ENCODE measurements around the gene NOXA1. TPM values are rescaled to one million over a fixed set of nuclear protein-coding genes. Genes with fewer than 3 reads are reported as not detected.
A peak's percentile ranks its signal among the peaks of the same experiment; 100 is the strongest.

The NOXA1 gene
- total RNA-seq, 1 donor from 2014 or later: 0.50 TPM

GRCh38 chr9:137444106-137444790, 21.1 kb downstream of the NOXA1 start:
- no peak for TF ChIP-seq CTCF (IDR thresholded peaks at IDR 0.05; ENCODE audit: insufficient read depth, low read depth, low read length)
- no peak for TF ChIP-seq EZH2 (IDR thresholded peaks at IDR 0.05; ENCODE audit: insufficient read depth, low read length)
- Mint-ChIP-seq H3K27me3 (ENCODE audit: low read depth, unreplicated experiment) (peaks cover 7% of the 10 kb centered on the region), H3K4me3 (ENCODE audit: unreplicated experiment) (no peak overlapping the region), H3K36me3 (ENCODE audit: low read depth, unreplicated experiment) (peaks cover 1% of the 10 kb centered on the region), H3K4me1 (ENCODE audit: low read depth, unreplicated experiment) (peaks cover 2% of the 10 kb centered on the region), H3K9me3 (ENCODE audit: unreplicated experiment) (no peaks in the 10 kb centered on the region), H3K27ac (ENCODE audit: unreplicated experiment) (no peak overlapping the region)
- Histone ChIP-seq H3K27me3 (ENCODE audit: insufficient read depth, low read length) (peaks cover 3% of the 10 kb centered on the region), H3K4me1 (ENCODE audit: insufficient read depth, low read length) (no peaks in the 10 kb centered on the region), H2AFZ (ENCODE audit: low read depth, low read length) (no peak overlapping the region), H3K4me3 (ENCODE audit: insufficient read depth, low read depth, low read length) (no peak overlapping the region), H4K20me1 (ENCODE audit: insufficient read depth, low read length) (peaks cover 9% of the 10 kb centered on the region), H3K27ac (ENCODE audit: low read depth, low read length) (no peak overlapping the region), H3K9ac (ENCODE audit: low read length) (no peak overlapping the region), H3K9me3 (ENCODE audit: insufficient read depth, low read depth, low read length) (no peaks in the 10 kb centered on the region), H3K36me3 (ENCODE audit: insufficient read depth, low read length) (no peaks in the 10 kb centered on the region), H3K4me2 (ENCODE audit: low read length) (no peak overlapping the region), H3K79me2 (ENCODE audit: insufficient read depth, low read length) (no peaks in the 10 kb centered on the region)
- DNase-seq (ENCODE audit: low read depth) (no peak), FAIRE-seq (no peak)

DNA sequence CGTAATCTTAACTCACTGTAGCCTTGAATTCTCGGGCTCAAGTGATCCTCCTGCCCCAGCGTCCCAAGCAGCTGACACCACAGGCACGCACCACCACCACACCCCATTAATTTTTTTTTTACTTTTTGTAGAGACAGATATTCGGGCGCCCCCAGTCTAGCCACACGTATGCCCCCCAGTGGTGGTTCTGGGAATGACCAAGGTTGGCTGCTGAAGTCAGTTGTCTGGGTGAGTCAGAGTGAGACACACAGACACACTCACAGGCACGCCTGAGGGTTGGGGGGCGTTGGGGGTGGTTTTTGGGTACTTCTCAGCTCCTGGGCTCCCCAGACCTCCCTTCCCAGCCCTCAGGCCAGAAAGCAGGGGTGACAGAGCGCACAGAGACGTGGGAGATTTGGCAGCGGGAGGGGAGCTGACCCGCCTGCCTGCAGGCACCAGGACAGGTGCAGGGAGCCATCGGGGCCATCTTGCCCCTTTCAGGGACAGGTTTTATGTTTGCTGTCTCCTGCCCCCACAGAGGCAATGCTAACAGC, 22.1 kb downstream of the NOXA1 start:
- no peak for FAIRE-seq
- peak overlapping the region; percentile 66 for H3K27ac Mint-ChIP-seq (ENCODE audit: unreplicated experiment)
- TF ChIP-seq CTCF (IDR thresholded peaks at IDR 0.05; ENCODE audit: insufficient read depth, low read depth, low read length) (peak; percentile 79), EZH2 (IDR thresholded peaks at IDR 0.05; ENCODE audit: insufficient read depth, low read length) (no peak)

DNA sequence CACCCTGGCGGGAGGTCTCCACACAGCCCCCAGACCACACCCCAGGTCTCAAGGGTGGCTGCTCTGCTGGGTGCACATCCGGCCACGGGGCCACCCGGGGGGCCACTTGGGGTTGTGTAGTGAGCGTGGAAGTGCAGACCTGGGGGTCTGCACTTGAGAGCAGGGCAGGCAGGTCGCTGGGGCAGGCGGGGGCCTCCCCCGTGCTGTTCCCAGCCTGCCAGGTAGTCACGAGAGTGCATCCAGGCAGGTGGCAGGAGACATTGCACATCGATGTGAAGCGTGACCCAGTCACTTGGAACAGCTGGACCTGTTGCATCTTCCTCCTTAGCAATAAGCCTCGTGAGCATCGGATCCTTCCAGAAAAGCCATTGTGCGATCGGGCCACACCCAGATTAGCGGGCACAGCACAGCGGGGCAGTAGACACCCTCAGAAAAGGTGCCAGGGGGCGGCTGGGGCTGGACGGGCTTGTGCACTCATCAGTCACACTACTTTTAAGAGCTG, 22.8 kb downstream of the NOXA1 start:
- Histone ChIP-seq H3K36me3 (ENCODE audit: insufficient read depth, low read length) (no peaks in the 10 kb centered on the region), H3K27ac (ENCODE audit: low read depth, low read length) (no peak overlapping the region), H3K79me2 (ENCODE audit: insufficient read depth, low read length) (no peaks in the 10 kb centered on the region), H2AFZ (ENCODE audit: low read depth, low read length) (no peak overlapping the region), H4K20me1 (ENCODE audit: insufficient read depth, low read length) (peaks cover 9% of the 10 kb centered on the region), H3K9me3 (ENCODE audit: insufficient read depth, low read depth, low read length) (no peaks in the 10 kb centered on the region), H3K27me3 (ENCODE audit: insufficient read depth, low read length) (peaks cover 3% of the 10 kb centered on the region), H3K4me3 (ENCODE audit: insufficient read depth, low read depth, low read length) (no peak overlapping the region), H3K4me1 (ENCODE audit: insufficient read depth, low read length) (no peaks in the 10 kb centered on the region), H3K4me2 (ENCODE audit: low read length) (no peak overlapping the region), H3K9ac (ENCODE audit: low read length) (no peak overlapping the region)
- DNase-seq (ENCODE audit: low read depth): no peak
- Mint-ChIP-seq H3K9me3 (ENCODE audit: unreplicated experiment) (no peaks in the 10 kb centered on the region), H3K27ac (ENCODE audit: unreplicated experiment) (no peak overlapping the region), H3K4me3 (ENCODE audit: unreplicated experiment) (no peak overlapping the region), H3K4me1 (ENCODE audit: low read depth, unreplicated experiment) (peaks cover 2% of the 10 kb centered on the region), H3K36me3 (ENCODE audit: low read depth, unreplicated experiment) (peaks cover 1% of the 10 kb centered on the region), H3K27me3 (ENCODE audit: low read depth, unreplicated experiment) (peaks cover 3% of the 10 kb centered on the region)
- TF ChIP-seq EZH2 (IDR thresholded peaks at IDR 0.05; ENCODE audit: insufficient read depth, low read length) (no peak), CTCF (IDR thresholded peaks at IDR 0.05; ENCODE audit: insufficient read depth, low read depth, low read length) (no peak)
- no peak for FAIRE-seq

More for the DNA sequence above, 22.1 kb downstream of the NOXA1 start:
- Histone ChIP-seq H3K4me2 (ENCODE audit: low read length) (peak overlapping the region; percentile 12), H4K20me1 (ENCODE audit: insufficient read depth, low read length) (peaks cover 9% of the 10 kb centered on the region), H3K9ac (ENCODE audit: low read length) (no peak overlapping the region), H3K79me2 (ENCODE audit: insufficient read depth, low read length) (no peaks in the 10 kb centered on the region), H3K27ac (ENCODE audit: low read depth, low read length) (no peak overlapping the region), H3K36me3 (ENCODE audit: insufficient read depth, low read length) (no peaks in the 10 kb centered on the region), H3K4me1 (ENCODE audit: insufficient read depth, low read length) (no peaks in the 10 kb centered on the region), H3K4me3 (ENCODE audit: insufficient read depth, low read depth, low read length) (no peak overlapping the region), H2AFZ (ENCODE audit: low read depth, low read length) (no peak overlapping the region), H3K27me3 (ENCODE audit: insufficient read depth, low read length) (peaks cover 3% of the 10 kb centered on the region), H3K9me3 (ENCODE audit: insufficient read depth, low read depth, low read length) (no peaks in the 10 kb centered on the region)
- Mint-ChIP-seq H3K36me3 (ENCODE audit: low read depth, unreplicated experiment) (peaks cover 1% of the 10 kb centered on the region), H3K4me3 (ENCODE audit: unreplicated experiment) (no peak overlapping the region), H3K27me3 (ENCODE audit: low read depth, unreplicated experiment) (peaks cover 3% of the 10 kb centered on the region), H3K4me1 (ENCODE audit: low read depth, unreplicated experiment) (peaks cover 2% of the 10 kb centered on the region), H3K9me3 (ENCODE audit: unreplicated experiment) (no peaks in the 10 kb centered on the region)
- DNase-seq (ENCODE audit: low read depth): peak; percentile 47
